COLO668 (cell line): ENCODE results near the gene SLC12A9.

Experiments
- DNase-seq: peaks from one replicate; lab custom pipeline; 2025; ENCODE audit not compliant: unreplicated experiment; lab: John Stamatoyannopoulos, UW

The SLC12A9 gene

GRCh38 chr7:100860702-100861615 lies 8.4 kb downstream of the SLC12A9 start:
- no peak for DNase-seq

- DNase-seq, result no peak
Observed at GRCh38 chr7:100861616-100861985, 9.1 kb downstream of the SLC12A9 start.

- no peak for DNase-seq
Observed at GRCh38 chr7:100863406-100863950, 11.0 kb downstream of the SLC12A9 start.

- DNase-seq, result no peak
Observed at GRCh38 chr7:100864263-100864845, 11.8 kb downstream of the SLC12A9 start.

- no peak for DNase-seq
Observed at GRCh38 chr7:100865372-100865911, 12.9 kb downstream of the SLC12A9 start.

GRCh38 chr7:100865938-100866728 lies 13.6 kb downstream of the SLC12A9 start:
- no peak for DNase-seq

GRCh38 chr7:100866729-100867039 lies 14.2 kb downstream of the SLC12A9 start:
- DNase-seq, result no peak

GRCh38 chr7:100867040-100867775 lies 14.7 kb downstream of the SLC12A9 start, which contains the start of gene TRIP6:
Gene TRIP6, plus strand, starts transcription at chr7:100867387. Its CDS starts 111 bp downstream, at chr7:100867498.
- DNase-seq, result no peak

- DNase-seq, result no peak
Observed at GRCh38 chr7:100867776-100868485, 15.4 kb downstream of the SLC12A9 start.

GRCh38 chr7:100873599-100874299 lies 21.2 kb downstream of the SLC12A9 start:
- no peak for DNase-seq

- DNase-seq, result no peak
Observed at GRCh38 chr7:100874300-100874576, 21.7 kb downstream of the SLC12A9 start.

- DNase-seq, result peak; percentile 99
Observed at GRCh38 chr7:100874577-100875355, 22.3 kb downstream of the SLC12A9 start, which contains the start of gene SRRT. Gene SRRT, plus strand, starts transcription at chr7:100875103. Its CDS starts 488 bp downstream, at chr7:100875591.

GRCh38 chr7:100875356-100875751 lies 22.8 kb downstream of the SLC12A9 start:
- peak; percentile 48 for DNase-seq

- DNase-seq, result no peak
Observed at GRCh38 chr7:100878013-100878412, 25.5 kb downstream of the SLC12A9 start.

- DNase-seq, result no peak
Observed at GRCh38 chr7:100878685-100879084, 26.2 kb downstream of the SLC12A9 start.

GRCh38 chr7:100879685-100880261 lies 27.3 kb downstream of the SLC12A9 start:
- DNase-seq, result no peak

GRCh38 chr7:100880645-100881044 lies 28.1 kb downstream of the SLC12A9 start:
- no peak for DNase-seq

- DNase-seq, result no peak
Observed at GRCh38 chr7:100881136-100881535, 28.6 kb downstream of the SLC12A9 start.
